Pancreas (tissue), 10 donors: ENCODE results near the gene HAUS3. TPM values are rescaled to one million over a fixed set of nuclear protein-coding genes. Genes with fewer than 3 reads are reported as not detected.
"Not testable (repeated sequence)": the region's sequence is repeated elsewhere in the genome, so short reads cannot be mapped to it uniquely, and the experiment has no call there.

Experiments
- ATAC-seq, 4 donors: fragments of 200-7000 bp; cut with Tn5 transposase; one replicate each; pipeline versions ENCODE4 v1.8.0 to v1.9.1; 2020; ENCODE audit warnings: mild to moderate bottlenecking in 4 of 4, moderate library complexity in 4 of 4
- DNase-seq, 6 donors: peaks; one replicate each; pipeline ENCODE4 v3.0.0-alpha.2; 2020
- FAIRE-seq: peaks from 2 replicates; lab custom pipeline; 2012; peaks lifted over from hg19 to GRCh38; lab: Jason Lieb, UNC
- H3K27ac ChIP-seq, 4 donors: fragments of 200-600 bp; sonication (generic); 1 replicate in 3 of 4; 2 replicates in 1 of 4; pipeline versions ENCODE4 v1.5.0 to v1.8.0; 2020
- H3K27me3 ChIP-seq, 4 donors: fragments of 200-600 bp; one replicate each; pipeline ENCODE4 v1.8.0; 2021
- H3K36me3 ChIP-seq, 3 donors: fragments of 200-600 bp; sonication (generic) in 1 of 3; one replicate each; pipeline versions ENCODE4 v1.5.0 to v1.8.0; 2020 to 2021
- H3K4me1 ChIP-seq, 3 donors: fragments of 200-600 bp; one replicate each; pipeline ENCODE4 v1.8.0; 2021
- H3K4me3 ChIP-seq, 4 donors: fragments of 200-600 bp; sonication (generic) in 2 of 4; one replicate each; pipeline versions ENCODE4 v1.5.0 to v1.8.0; 2020 to 2021
- H3K9me3 ChIP-seq, 4 donors: fragments of 200-600 bp; one replicate each; pipeline ENCODE4 v1.8.0; 2021
- WGBS, 2 donors: extraction: QIAGEN DNeasy Blood & Tissue Kit; methylation state at CpG; one replicate each; pipeline ENCODE4 v1.1.7; 2013; 5-methylcytosine and 5-hydroxymethylcytosine counted together
- intact Hi-C, 3 donors: fragments of 100-400 bp; cut with DNase I; formaldehyde crosslinking; loops; one replicate each; pipeline versions ENCODE4 v1.11.1 to v1.14.2; 2022
- polyA plus RNA-seq, 2 donors: library from polyadenylated mRNA; stranded (reverse); fragments of 200-250 nt; gene quantifications; one replicate each; pipeline ENCODE4 v1.2.3, GENCODE V29; 2013
- total RNA-seq, 6 donors: library from RNA; stranded (reverse); fragmentation: NEBNext Ultra II Directional in 4 of 6; extraction: Animal tissue kit (Norgen Biotek cat#: 25700) in 4 of 6; gene quantifications; one replicate each; pipeline versions ENCODE4 v1.2.1 to v1.2.4, GENCODE V29; 2021 to 2023
- TF ChIP-seq, protein P1 (sequence below), 4 donors: fragments of 200-600 bp; sonication (generic) in 3 of 4; IDR thresholded peaks; one replicate each; pipeline versions ENCODE4 v1.5.0 to v1.8.0; 2021; ENCODE audit warnings: antibody characterized with exemption in 4 of 4
- donor health status: healthy with polysubstance abuse.
- donor health status: DM: no; HTN: no; CAD: no; lungs with moderate emphysema.
- donor health status: DM: no; HTN: no; CAD: no.
- donor health status: control.
- donor health status: control.
- donor health status: Bipolar disorder and iron deficiency.
- donor health status: DM: yes; HTN: yes; CAD: no.
- donor health status: DM: no; HTN: no; CAD: no.
- donor health status: DM: no; HTN: no; CAD: no.
- donor health status: DM: yes; HTN: yes; CAD: no.

The HAUS3 gene
- total and polyA plus RNA-seq, 8 donors: 4.1 to 9.6 (median 6.2) TPM

DNA sequence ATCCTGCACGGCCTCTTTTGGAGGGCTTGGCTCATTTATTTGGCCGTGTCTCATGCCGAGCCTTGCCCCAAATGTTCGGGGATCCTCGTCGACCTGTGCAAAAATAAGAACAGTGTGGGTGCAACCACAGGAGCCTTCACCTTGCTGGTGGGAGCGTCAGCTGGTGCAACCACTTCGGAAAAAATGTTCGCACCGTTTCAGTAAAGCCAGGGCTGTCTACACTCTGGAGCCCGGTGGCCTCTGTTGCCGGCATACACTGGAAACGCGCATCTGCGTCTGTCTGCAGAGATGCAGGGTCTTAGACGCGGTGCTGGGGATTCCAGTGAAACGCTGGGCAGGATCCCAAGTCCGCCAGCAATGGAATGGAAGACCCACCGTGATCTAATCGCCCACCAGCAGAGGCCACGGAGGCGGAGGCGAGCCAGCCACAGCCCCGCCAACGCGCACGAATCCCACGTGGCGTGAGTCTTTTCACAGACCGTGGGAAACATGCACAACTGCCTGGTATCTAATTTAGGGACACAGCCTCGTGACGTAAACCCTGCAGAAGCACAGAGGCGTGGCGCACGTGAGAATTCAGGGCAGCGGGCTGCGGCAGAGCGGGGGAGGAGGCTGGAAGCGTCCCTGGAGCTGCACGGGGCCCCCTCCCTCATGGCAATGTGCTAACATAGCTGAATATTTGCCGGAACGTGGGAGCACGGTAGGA lies 33.8 kb upstream of the HAUS3 start:
- H3K27ac ChIP-seq: no peak overlapping the region
- no peaks in the 10 kb centered on the region for H3K27me3 ChIP-seq
- no peak for FAIRE-seq
- H3K9me3 ChIP-seq: no peaks in the 10 kb centered on the region
- DNase-seq: peak in 2 of 6 donors; percentile 1 to 35
- WGBS, 2 donors: 91 to 92% methylated on average over 44 of the region's 44 CpGs
- intact Hi-C loops: no loop called here
- H3K4me3 ChIP-seq: no peak overlapping the region
- H3K4me1 ChIP-seq: no peaks in the 10 kb centered on the region
- H3K36me3 ChIP-seq: no peaks in the 10 kb centered on the region
- TF ChIP-seq, protein P1, sequence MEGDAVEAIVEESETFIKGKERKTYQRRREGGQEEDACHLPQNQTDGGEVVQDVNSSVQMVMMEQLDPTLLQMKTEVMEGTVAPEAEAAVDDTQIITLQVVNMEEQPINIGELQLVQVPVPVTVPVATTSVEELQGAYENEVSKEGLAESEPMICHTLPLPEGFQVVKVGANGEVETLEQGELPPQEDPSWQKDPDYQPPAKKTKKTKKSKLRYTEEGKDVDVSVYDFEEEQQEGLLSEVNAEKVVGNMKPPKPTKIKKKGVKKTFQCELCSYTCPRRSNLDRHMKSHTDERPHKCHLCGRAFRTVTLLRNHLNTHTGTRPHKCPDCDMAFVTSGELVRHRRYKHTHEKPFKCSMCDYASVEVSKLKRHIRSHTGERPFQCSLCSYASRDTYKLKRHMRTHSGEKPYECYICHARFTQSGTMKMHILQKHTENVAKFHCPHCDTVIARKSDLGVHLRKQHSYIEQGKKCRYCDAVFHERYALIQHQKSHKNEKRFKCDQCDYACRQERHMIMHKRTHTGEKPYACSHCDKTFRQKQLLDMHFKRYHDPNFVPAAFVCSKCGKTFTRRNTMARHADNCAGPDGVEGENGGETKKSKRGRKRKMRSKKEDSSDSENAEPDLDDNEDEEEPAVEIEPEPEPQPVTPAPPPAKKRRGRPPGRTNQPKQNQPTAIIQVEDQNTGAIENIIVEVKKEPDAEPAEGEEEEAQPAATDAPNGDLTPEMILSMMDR (IDR thresholded peaks at IDR 0.05): no peak
- ATAC-seq: no peak

DNA sequence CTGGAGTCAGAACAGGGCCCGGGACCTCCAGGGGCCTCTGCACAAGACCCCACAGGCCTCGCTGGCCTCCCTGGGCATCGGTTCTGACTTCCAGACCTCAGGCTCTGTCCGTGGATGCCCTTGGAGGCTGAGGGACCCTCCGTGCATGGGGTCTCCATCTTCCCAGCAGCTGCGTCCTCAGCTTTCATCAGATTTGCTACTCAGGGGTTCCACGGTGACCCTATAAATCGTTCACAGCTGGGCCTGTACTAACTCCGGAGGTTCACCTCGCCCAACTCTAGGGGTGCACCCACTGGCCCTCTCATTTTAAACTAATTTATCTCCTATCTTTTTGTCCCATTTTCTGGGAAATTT lies 33.1 kb upstream of the HAUS3 start:
- H3K4me1 ChIP-seq, FAIRE-seq, H3K9me3 ChIP-seq, ATAC-seq, H3K27me3 ChIP-seq, H3K36me3 ChIP-seq, H3K4me3 ChIP-seq, intact Hi-C loops, H3K27ac ChIP-seq: not testable (repeated sequence)
- WGBS, 2 donors: 89 to 92% methylated on average over 10 of the region's 10 CpGs
- peak in 1 of 6 donors; percentile 1 for DNase-seq

DNA sequence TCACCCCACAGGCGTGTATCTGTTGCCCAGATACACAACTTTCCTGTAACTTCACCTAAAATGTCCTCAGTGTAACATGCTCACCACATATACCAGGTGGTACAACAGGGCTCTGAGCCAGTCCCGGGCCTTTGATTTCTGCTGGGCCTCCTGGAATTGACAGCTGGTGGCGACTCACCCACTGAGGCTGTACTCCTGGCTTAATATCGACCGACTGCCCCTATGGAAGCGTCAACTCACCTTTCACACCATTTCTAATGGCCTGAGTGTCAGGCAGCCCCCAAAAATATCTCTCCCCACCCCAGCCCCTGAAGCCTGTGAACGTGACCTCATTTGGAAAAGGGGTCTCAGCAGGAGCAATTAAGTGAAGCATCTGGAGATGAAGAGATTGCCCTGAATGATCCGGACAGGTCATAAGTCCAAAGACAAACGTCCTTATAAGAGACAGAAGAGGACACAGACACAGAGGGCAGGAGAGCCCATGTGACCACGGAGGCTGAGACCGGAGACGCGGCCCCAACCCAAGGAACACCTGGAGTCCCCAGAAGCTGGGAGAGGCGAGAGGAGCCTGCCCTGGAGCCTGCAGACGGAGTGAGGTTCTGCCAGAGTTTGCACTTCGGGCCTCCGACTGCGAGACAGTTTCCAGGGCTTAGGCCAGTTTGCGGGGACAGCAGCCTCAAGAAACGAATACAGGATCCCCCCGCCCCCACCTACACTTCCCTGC lies 32.6 kb upstream of the HAUS3 start:
- H3K36me3 ChIP-seq: no peaks in the 10 kb centered on the region
- intact Hi-C loops: no loop called here
- ATAC-seq (no peak), FAIRE-seq (no peak), DNase-seq (peak in 2 of 6 donors; percentile 3 to 27)
- WGBS, 2 donors: 86 to 87% methylated on average over 21 of the region's 21 CpGs
- TF ChIP-seq, protein P1 (IDR thresholded peaks at IDR 0.05): no peak
- no peaks in the 10 kb centered on the region for H3K4me1 ChIP-seq
- no peaks in the 10 kb centered on the region for H3K27me3 ChIP-seq
- H3K4me3 ChIP-seq: no peak overlapping the region
- H3K9me3 ChIP-seq: no peaks in the 10 kb centered on the region
- H3K27ac ChIP-seq: no peak overlapping the region

DNA sequence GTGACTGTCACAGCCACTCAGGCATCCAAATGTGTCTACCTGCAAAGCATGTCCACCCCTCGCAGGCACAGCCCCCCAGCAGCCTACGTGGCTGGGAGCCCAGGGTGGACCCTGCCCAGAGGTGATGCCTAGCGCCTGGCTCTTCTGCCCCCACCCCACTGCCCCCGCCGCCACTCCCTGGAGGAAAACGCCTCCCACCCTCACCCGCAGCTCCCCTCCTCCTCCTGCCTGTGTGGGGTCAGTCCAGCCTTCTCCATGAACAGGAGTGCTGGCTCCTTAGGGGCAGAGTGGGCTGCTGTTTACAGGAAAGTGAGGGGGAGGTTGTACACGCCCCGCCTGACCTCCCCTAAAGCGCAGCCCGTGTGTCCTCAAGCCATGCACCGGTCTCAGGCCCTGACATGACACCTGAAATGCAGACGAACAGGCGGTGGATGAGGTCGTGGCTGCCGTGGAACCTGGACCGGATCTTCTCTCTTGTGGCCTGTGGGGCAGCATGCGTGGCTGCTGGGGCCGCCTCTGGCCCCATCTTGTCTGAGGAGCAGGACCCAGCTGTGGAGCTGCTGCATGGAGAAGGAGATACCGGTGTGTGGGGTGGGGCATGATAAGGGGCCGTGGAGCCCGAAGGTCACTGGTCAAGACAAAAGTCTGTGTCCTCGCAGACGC lies 31.9 kb upstream of the HAUS3 start:
- Histone ChIP-seq H3K4me3 (no peak overlapping the region), H3K9me3 (no peaks in the 10 kb centered on the region), H3K27me3 (no peaks in the 10 kb centered on the region), H3K4me1 (no peaks in the 10 kb centered on the region), H3K27ac (no peak overlapping the region), H3K36me3 (no peaks in the 10 kb centered on the region)
- FAIRE-seq (no peak), DNase-seq (peak in 2 of 6 donors; percentile 20 to 30), ATAC-seq (no peak)
- TF ChIP-seq, protein P1 (IDR thresholded peaks at IDR 0.05): no peak
- intact Hi-C loops: no loop called here
- WGBS, 2 donors: 86% methylated on average over 24 of the region's 24 CpGs

DNA sequence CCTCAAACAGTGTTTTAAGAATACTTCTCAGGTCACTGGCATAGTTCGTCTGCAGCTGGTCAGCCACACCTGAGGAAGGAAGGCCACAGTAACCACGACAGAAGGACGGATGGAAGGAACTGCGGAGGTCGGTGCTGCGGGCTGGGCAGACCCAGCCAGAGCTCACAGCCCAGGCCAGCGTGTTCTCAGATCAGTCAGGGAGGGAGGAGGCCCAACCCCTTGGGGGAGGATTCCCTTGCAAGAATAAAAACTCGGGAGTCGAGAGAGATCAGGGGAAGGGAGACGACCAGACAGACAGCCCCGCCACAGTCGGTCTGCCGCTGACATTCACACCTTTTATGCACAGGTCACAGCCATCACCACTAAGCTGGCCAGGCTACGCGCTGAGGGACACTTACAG lies 31.3 kb upstream of the HAUS3 start:
- no peak for ATAC-seq

More for the DNA sequence above, 31.3 kb upstream of the HAUS3 start:
- no peaks in the 10 kb centered on the region for H3K36me3 ChIP-seq
- DNase-seq (peak in 1 of 6 donors; percentile 45), FAIRE-seq (no peak)
- H3K4me3 ChIP-seq: no peak overlapping the region
- H3K9me3 ChIP-seq: no peaks in the 10 kb centered on the region
- 83 to 90% methylated on average over 14 to 15 of the region's 15 CpGs for WGBS, 2 donors
- H3K4me1 ChIP-seq: no peaks in the 10 kb centered on the region
- no peaks in the 10 kb centered on the region for H3K27me3 ChIP-seq
- intact Hi-C loops: no loop called here
- TF ChIP-seq, protein P1 (IDR thresholded peaks at IDR 0.05): no peak
- H3K27ac ChIP-seq: no peak overlapping the region
